ENCODE results near the gene WDR7. TPM values are rescaled to one million over a fixed set of nuclear protein-coding genes. Genes with fewer than 3 reads are reported as not detected.

The WDR7 gene
- total and polyA plus RNA-seq, 9 of the 15 experiments (the other 6 are each of a cell fraction or from before 2014, with no cell fraction given): 1.4 to 9.4 (median 5.3) TPM

GRCh38 chr18:56890632-56891031 is 239.5 kb downstream of the WDR7 start:
- ChIA-PET POLR2A (no interaction called here), CTCF (ENCODE audit: low intra/inter-chr PET ratio) (no interaction called here)
- TF ChIP-seq VEZF1 (CRISPR knock-in tag; IDR thresholded peaks at IDR 0.05): no peak
- peak; percentile 54; the same call in 1 of the 2 replicates for TF ChIP-seq ATF3 (IDR thresholded peaks at IDR 0.05)
- no peak for TF ChIP-seq ATF3 (CRISPR knock-in tag; conservative IDR thresholded peaks at IDR 0.05)
- in situ Hi-C loops (cut with MboI) (no loop called here), intact Hi-C loops (cut with micrococcal nuclease) (no loop called here)
- Histone ChIP-seq H3K27me3 (ENCODE audit: control insufficient read depth in 2 of 2, insufficient read depth in 2 of 2, low read length in 2 of 2) (no peaks in the 10 kb centered on the region), H3K4me2 (ENCODE audit: insufficient read depth, low read length) (no peak overlapping the region), H4K20me1 (replicated peaks; ENCODE audit: control insufficient read depth, insufficient read depth, low read length) (no peaks in the 10 kb centered on the region), H3K9me3 (replicated peaks; ENCODE audit: control insufficient read depth, insufficient read depth, low read depth, low read length) (no peaks in the 10 kb centered on the region), H3K27ac (ENCODE audit: extremely low read depth, low read depth, low read length) (no peak overlapping the region), H3K9ac (ENCODE audit: insufficient read depth in 1 of 2, low read depth in 2 of 2, low read length in 2 of 2) (no peak overlapping the region), H3K79me2 (ENCODE audit: control insufficient read depth, insufficient read depth, low read length) (no peaks in the 10 kb centered on the region), H3K9me1 (ENCODE audit: control insufficient read depth, insufficient read depth, low read length) (no peaks in the 10 kb centered on the region), H2AFZ (ENCODE audit: low read depth, low read length) (no peak overlapping the region), H3K4me3 (no peak overlapping the region), H3K4me1 (replicated peaks in 1 of 2; ENCODE audit: control insufficient read depth in 2 of 2, insufficient read depth in 2 of 2, low read length in 2 of 2) (no peaks in the 10 kb centered on the region), H3K36me3 (ENCODE audit: control insufficient read depth, insufficient read depth, low read length) (no peaks in the 10 kb centered on the region)
- BruUV-seq (replicated peaks): no TSS peak
- ATAC-seq (no peak), DNase-seq (ENCODE audit: extremely low read depth in 1 of 4, low spot score in 3 of 4) (no peak), FAIRE-seq (no peak)
- WGBS (ENCODE audit: insufficient coverage, low coverage, missing lambda C conversion rate): 0% methylated on average over 1 of the region's 1 CpG

- BruUV-seq (replicated peaks): no TSS peak
- ChIA-PET POLR2A (no interaction called here), CTCF (ENCODE audit: low intra/inter-chr PET ratio) (interaction anchor here (0.6 kb wide), 1 partner anchor 13 kb away, joined by 4 read pairs; no protein-coding TSS in a partner anchor)
- 27% methylated on average over 3 of the region's 3 CpGs for WGBS (ENCODE audit: insufficient coverage, low coverage, missing lambda C conversion rate)
- no peak overlapping the region for H3K4me3 ChIP-seq
- H3K27me3 ChIP-seq (ENCODE audit: control insufficient read depth in 2 of 2, insufficient read depth in 2 of 2, low read length in 2 of 2): no peaks in the 10 kb centered on the region
- no peak overlapping the region for H3K9ac ChIP-seq (ENCODE audit: insufficient read depth in 1 of 2, low read depth in 2 of 2, low read length in 2 of 2)
- no peaks in the 10 kb centered on the region for H3K9me3 ChIP-seq (replicated peaks; ENCODE audit: control insufficient read depth, insufficient read depth, low read depth, low read length)
- no peak for FAIRE-seq
- no peaks in the 10 kb centered on the region for H3K4me1 ChIP-seq (replicated peaks in 1 of 2; ENCODE audit: control insufficient read depth in 2 of 2, insufficient read depth in 2 of 2, low read length in 2 of 2)
- no peak for DNase-seq (ENCODE audit: extremely low read depth in 1 of 4, low spot score in 3 of 4)
- H3K9me1 ChIP-seq (ENCODE audit: control insufficient read depth, insufficient read depth, low read length): no peaks in the 10 kb centered on the region
- H4K20me1 ChIP-seq (replicated peaks; ENCODE audit: control insufficient read depth, insufficient read depth, low read length): no peaks in the 10 kb centered on the region
- no peaks in the 10 kb centered on the region for H3K79me2 ChIP-seq (ENCODE audit: control insufficient read depth, insufficient read depth, low read length)
- no peaks in the 10 kb centered on the region for H3K36me3 ChIP-seq (ENCODE audit: control insufficient read depth, insufficient read depth, low read length)
- ATAC-seq: no peak
- intact Hi-C loops (cut with micrococcal nuclease) (no loop called here), in situ Hi-C loops (cut with MboI) (no loop called here)
- no peak overlapping the region for H2AFZ ChIP-seq (ENCODE audit: low read depth, low read length)
- no peak overlapping the region for H3K27ac ChIP-seq (ENCODE audit: extremely low read depth, low read depth, low read length)
- H3K4me2 ChIP-seq (ENCODE audit: insufficient read depth, low read length): no peak overlapping the region
- TF ChIP-seq ADNP (tag; IDR thresholded peaks at IDR 0.05) (no peak), ZNF444 (CRISPR knock-in tag; IDR thresholded peaks at IDR 0.05) (no peak), ZNF639 (CRISPR knock-in tag; conservative IDR thresholded peaks at IDR 0.05 in 1 of 2, IDR thresholded peaks at IDR 0.05 in 1 of 2) (no peak), HNRNPL (IDR thresholded peaks at IDR 0.05; ENCODE audit: low read depth, low read length) (no peak), ZNF165 (CRISPR knock-in tag; IDR thresholded peaks at IDR 0.05; ENCODE audit: borderline replicate concordance) (no peak), WHSC1 (IDR thresholded peaks at IDR 0.05; ENCODE audit: low read length) (no peak), NR3C1 (CRISPR knock-in tag; IDR thresholded peaks at IDR 0.05) (no peak), BDP1 (IDR thresholded peaks at IDR 0.05; ENCODE audit: insufficient read depth, insufficient read length) (no peak), ELK1 (CRISPR knock-in tag; IDR thresholded peaks at IDR 0.05) (no peak)
Measured at GRCh38 chr18:56891116-56891515, 240.0 kb downstream of the WDR7 start.

Measured in K562 (cell line).